GM19467 (cell line): ENCODE data around the gene RNF167.

ENCODE experiments used
- ATAC-seq: cut with Tn5 transposase; IDR thresholded peaks from one replicate; pipeline ENCODE4 v1.9.1; 2021; ENCODE audit warnings: mild to moderate bottlenecking, moderate library complexity; ENCODE audit not compliant: unreplicated experiment

The RNF167 gene

DNA sequence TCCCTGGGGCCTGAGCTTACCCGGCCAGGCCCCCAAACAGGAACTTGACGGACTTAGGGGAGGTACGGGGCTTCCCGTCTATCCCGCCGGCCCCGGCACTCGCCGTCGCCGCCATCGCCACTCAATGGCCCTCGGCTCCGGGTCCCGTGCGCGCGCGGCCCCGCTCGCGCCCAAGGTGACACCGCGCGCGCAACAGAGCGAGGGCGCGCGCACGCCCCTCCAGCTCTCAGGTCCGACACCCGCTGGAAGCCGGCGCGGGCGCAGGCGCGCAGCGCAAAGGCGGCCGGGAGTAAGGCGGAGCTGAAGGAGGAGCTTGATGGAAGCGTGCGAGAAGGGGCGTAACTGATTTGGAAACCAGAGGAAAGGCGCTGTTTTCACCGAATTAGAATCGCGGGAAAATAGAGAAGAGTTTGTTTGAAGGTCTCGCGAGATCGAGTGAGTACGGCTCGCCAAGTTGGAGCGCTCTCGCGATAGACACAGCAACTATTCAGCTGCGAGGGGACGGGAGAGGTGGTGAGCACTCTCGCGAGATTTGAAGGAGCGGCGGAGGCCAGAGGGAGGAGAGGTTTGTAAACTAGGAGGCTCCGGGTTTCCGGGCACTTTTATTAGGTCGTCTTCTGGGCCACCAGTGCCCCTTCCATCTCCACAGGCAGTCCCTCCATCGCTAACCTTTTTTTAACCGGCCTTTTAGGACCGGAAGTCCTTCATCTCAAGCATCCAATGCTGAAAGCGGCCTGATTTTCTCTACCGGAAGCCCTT is at the start of gene RNF167, which contains the start of gene SLC25A11:
Gene RNF167 (plus strand): TSS at position 473 of the 759 bp plus-strand sequence. CDS start 642 bp downstream, outside the sequence.
Gene SLC25A11 (minus strand): TSS at position 251 of the 759 bp plus-strand sequence. CDS start 136 bp downstream, at position 115.
- ATAC-seq: peak; percentile 64

DNA sequence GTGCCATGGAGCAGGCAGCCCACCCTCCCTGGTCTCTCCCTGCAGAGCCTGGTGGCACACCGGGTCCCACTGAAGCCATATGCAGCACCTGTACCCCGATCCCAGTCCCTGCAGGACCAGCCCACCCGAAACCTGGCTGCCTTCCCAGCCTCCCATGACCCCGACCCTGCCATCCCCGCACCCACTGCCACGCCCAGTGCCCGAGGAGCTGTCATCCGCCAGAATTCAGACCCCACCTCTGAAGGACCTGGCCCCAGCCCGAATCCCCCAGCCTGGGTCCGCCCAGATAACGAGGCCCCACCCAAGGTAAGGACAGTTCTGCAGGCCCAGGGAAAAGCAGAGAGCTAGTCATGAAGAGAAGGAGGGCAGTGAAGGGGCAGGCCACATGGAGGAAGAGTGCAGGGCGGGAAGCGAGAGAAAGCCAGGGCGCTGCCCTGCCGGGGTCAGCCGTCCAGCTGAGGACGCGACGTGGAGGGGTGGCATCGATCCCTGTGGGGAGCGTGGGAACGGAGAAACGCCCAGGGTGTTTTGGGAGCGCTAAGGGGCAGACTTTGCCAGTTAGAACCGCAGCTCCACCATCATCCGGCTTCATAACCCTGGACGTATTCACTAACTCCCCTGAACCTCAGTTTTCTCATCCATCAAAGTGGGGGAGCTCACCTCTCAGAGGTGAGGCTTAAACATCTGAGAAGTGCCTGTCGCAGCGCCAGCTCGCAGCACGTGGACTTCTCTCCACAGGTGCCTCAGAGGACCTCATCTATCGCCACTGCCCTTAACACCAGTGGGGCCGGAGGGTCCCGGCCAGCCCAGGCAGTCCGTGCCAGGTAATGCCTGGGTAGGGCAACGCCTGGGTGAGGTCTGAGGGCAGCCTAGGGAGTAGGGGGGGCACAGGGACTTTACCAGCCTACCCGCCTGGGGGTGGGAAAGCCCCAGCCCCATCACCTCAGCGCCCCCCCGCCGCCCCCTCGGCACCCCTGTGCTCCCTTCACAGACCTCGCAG is 48.4 kb upstream of the RNF167 start:
- ATAC-seq: no peak

DNA sequence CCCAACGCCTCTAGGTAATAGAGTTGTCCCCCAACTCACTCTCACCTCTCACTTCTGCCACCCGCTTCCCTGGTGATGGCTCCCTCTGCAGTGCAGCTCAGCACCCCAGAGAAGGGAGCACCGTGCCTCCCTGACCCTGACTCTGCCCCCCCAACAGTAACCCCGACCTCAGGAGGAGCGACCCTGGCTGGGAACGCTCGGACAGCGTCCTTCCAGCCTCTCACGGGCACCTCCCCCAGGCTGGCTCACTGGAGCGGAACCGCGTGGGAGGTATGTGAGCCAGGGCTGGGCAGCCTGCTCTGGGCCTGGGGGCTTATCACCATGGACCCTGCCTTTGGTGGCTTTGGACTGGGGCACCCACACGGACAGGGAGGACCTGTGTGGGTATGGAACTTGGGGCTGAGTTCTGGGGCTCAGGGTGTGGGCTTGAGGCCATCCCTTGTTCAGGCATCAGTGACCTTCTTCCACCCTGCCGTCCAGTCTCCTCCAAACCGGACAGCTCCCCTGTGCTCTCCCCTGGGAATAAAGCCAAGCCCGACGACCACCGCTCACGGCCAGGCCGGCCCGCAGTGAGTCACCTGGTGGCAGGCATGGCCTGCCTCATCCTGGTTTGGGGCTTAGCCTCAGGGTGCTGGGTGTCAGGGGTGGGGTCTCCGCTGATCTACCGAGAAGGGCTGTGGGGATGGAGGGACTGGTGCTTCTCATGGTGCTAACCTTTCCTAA is 47.4 kb upstream of the RNF167 start:
- no peak for ATAC-seq

DNA sequence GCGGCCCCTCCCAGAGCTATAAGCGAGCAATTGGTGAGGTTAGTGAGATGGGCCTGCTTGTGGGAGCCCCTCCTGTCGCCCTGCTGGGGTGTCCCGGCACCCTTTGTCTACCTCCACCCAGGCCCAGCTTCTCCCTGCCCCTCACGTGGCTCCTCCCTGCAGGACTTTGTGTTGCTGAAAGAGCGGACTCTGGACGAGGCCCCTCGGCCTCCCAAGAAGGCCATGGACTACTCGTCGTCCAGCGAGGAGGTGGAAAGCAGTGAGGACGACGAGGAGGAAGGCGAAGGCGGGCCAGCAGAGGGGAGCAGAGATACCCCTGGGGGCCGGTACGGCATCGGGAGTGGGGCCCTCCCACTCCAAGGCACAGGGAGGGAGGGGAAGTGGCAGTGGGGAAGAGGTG is 46.8 kb upstream of the RNF167 start:
- ATAC-seq: no peak

DNA sequence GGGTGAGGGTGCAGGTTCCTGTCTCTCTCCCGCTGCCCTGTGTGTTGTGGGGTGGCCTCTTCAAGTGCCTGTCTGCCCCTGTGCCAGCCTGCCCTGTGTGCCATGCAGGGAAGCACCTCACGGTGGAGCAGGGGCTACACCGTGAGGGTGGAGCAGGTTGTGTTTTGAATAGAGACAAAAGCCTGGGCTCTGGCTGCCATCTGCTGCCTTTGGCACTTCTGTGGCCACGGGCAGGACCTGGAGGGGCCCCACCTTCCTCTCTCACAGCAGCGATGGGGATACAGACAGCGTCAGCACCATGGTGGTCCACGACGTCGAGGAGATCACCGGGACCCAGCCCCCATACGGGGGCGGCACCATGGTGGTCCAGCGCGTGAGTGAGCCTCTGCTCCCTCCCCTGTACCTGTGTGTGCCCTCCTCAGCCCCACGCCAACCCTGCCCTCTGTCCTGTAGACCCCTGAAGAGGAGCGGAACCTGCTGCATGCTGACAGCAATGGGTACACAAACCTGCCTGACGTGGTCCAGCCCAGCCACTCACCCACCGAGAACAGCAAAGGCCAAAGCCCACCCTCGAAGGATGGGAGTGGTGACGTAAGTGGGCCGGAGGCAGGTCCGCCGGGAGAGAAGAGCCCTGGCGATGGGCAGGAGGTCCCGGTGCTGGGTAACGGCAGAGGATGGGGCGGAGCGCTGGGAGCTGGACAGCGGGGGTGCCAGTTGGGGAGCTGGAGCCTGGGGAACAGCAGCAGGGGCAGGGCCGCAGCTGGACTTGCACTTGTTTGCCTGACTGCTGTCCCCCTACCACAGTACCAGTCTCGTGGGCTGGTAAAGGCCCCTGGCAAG is 46.1 kb upstream of the RNF167 start:
- no peak for ATAC-seq

DNA sequence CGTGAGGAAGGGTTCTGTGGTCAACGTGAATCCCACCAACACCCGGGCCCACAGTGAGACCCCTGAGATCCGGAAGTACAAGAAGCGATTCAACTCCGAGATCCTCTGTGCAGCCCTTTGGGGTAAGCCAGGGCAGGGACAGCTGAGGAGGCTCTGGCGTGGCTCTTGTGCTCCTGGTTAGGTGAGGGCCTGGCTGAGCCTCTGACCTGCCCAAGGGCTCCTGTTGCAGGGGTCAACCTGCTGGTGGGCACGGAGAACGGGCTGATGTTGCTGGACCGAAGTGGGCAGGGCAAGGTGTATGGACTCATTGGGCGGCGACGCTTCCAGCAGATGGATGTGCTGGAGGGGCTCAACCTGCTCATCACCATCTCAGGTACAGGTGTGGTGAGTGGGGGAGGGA is 44.9 kb upstream of the RNF167 start:
- ATAC-seq: no peak

DNA sequence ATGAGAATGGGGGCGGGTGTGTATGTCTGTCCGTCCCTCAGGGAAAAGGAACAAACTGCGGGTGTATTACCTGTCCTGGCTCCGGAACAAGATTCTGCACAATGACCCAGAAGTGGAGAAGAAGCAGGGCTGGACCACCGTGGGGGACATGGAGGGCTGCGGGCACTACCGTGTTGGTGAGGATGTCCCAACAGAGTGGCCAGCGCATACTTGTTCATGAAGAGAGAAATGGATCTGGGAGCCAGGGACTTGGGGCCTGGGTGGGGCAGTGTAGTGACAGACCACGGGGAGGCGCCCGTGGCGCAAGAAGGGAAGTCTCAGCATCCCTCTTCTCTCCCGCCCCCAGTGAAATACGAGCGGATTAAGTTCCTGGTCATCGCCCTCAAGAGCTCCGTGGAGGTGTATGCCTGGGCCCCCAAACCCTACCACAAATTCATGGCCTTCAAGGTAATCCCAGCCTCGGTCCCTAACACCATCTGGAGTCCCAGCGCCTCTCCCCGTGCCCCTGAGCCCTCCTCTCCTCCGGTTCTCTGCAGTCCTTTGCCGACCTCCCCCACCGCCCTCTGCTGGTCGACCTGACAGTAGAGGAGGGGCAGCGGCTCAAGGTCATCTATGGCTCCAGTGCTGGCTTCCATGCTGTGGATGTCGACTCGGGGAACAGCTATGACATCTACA is 44.3 kb upstream of the RNF167 start:
- no peak for ATAC-seq

DNA sequence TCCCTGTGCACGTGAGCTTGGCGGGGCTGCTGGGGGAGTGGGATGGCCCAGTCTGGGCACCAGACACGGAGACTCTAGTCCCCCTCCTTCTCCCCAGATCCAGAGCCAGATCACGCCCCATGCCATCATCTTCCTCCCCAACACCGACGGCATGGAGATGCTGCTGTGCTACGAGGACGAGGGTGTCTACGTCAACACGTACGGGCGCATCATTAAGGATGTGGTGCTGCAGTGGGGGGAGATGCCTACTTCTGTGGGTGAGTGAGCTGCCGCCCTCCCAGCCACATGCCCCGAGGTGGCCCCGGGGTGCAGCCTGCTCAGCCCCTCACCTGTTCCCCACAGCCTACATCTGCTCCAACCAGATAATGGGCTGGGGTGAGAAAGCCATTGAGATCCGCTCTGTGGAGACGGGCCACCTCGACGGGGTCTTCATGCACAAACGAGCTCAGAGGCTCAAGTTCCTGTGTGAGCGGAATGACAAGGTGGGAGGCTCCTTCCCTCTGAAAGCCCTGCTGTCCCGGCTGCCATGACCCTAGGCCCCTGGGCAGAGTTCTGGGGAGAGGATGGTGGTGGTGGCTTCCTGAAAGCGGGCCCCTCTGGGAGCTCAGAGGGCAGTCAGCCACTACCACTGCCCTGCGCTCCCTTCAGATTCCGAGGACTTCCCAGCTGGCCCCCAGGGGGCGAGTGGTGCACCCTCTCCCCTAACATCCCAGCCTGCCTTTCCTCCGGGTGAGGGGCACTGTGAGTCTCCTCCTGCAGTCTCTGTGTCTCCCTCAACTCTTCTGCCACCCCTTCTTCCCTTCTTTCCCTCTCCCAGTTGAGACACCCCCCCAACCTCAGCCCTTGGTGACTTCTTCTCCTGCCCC is 43.5 kb upstream of the RNF167 start:
- ATAC-seq: no peak

DNA sequence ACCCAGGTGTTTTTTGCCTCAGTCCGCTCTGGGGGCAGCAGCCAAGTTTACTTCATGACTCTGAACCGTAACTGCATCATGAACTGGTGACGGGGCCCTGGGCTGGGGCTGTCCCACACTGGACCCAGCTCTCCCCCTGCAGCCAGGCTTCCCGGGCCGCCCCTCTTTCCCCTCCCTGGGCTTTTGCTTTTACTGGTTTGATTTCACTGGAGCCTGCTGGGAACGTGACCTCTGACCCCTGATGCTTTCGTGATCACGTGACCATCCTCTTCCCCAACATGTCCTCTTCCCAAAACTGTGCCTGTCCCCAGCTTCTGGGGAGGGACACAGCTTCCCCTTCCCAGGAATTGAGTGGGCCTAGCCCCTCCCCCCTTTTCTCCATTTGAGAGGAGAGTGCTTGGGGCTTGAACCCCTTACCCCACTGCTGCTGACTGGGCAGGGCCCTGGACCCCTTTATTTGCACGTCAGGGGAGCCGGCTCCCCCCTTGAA is 42.8 kb upstream of the RNF167 start:
- no peak for ATAC-seq

DNA sequence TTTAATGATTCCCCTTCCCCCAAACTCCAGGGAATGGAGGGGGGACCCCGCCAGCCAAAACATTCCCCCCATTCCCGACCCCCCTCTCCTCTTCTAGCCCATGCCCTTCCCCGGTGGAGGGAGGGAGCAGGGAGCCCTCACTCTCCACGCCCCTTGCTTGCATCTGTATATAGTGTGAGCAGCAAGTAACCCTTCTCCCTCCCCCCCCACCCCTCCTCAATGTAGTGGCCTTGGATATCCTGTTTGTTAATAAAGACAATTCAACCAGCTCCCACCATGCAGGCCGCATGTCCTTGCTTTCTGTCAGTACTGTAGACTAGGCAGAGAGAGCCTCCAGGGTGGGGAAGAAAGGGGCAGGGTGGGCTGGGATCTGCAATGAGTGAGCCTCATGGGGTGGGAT is 42.3 kb upstream of the RNF167 start:
- ATAC-seq: no peak

DNA sequence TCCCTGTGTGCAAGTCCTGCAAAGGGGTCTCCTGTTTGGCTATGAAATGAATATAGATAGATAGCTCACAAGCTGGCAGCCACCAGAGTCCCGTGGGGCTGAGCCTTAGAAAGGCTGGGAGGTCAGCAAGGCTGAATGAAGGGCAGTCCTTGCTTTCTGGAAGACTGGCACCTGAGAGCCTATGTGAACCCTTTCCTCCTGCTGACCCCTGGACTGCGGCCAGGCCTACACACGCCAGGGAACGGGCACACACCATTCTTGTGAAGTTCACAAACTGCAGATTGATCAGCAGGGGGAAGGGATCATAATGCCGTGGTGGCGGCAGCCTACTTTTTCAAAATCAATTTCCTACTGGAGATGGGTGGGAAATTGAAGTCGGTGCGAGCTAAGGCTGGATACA is 41.7 kb upstream of the RNF167 start:
- no peak for ATAC-seq

DNA sequence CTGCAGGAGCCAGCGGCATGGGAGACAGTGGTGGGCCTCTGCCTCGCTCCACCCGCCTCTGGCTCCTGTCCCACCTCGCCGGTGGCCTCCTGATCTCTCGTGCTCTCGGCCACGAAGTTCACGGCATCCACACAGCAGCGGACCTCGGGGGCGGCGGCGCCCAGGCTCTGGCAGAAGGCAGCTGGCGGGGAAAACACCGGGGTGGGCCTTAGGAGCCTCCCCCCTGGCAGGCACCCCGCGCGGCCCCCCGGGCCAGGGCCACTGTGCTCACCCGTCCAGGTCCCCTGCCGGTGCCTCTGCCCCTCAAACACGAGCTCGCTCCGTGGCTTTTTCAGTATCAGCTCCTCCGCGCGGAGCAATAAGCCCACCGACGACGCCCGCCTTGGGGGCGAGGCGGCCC is 41.1 kb upstream of the RNF167 start:
- ATAC-seq: no peak

DNA sequence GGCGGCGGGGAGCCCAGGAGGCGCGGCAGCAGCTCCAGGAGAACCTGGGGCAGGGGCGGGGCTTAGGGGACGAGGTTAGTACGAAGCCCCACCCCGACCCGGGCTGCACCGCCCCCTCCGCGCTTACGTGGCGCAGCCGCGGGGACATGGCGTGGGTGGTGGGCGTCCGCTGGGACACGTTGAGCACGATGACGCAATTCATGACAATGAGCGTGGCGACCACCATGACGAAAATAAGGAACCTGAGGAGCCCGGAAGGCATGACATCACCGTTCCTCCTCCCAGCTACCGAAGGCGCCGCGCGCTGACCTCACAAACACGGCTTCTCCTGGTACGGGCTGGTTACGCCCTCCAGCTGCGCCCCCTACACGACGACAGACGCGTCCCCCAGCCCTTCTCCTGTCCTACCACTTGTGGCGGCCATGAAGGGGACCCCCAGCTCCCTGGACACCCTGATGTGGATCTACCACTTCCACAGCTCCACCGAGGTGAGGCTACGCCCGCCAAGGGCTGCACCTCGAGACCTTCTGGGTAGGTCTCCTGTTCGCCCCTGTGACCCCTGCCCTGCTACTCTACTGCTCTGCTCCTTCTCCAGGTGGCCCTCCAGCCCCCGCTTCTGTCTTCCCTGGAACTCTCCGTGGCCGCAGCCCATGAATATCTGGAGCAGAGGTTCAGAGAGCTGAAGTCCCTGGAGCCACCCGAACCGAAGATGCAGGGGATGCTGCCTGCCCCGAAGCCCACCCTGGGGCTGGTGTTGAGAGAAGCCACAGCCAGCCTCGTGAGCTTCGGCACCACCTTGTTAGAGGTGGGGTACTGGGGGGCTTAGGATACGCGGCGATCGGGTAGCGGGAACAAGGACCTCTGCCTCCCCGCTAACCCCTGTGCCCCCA is 40.5 kb upstream of the RNF167 start, which contains the start of gene C17orf107:
Gene C17orf107 (plus strand): TSS at position 196 of the 890 bp plus-strand sequence. CDS start 227 bp downstream, at position 423.
- ATAC-seq: no peak

DNA sequence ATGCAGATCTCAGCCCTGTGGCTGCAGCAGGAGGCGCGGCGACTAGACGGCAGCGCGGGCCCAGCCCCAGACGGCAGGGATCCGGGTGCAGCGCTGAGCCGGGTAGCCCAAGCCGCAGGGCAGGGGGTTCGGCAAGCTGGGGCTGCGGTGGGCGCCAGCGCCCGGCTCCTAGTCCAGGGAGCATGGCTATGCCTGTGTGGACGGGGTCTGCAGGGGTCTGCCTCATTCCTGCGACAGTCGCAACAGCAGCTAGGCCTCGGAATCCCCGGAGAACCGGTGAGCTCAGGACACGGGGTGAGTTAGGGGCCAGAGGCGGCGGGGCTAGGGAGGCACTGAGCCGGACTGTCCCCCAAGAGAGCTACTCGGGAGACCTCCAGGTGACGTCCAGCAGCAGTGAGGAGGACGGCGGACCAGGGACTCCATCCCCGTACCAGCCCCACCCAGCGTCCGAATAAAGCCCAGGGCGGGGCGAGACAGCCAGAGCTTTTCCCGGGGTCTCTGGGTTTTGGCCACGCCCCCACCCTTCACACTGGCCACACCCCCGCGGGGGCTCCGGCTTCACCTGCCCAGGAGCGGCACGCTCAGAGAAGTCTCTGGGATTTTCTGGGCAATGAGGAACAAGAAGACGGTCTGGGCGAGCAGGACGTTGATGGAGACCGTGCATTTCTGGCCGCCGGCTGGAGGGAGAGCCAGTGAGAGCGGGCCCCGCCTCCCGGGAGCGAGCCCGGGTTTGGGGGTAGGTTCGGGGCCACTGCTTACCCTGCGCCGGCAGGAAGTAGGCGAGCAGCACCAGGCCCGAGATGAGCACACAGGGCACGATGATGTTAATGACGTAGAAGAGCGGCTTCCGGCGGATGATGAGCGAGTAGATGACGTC is 39.6 kb upstream of the RNF167 start:
- no peak for ATAC-seq

DNA sequence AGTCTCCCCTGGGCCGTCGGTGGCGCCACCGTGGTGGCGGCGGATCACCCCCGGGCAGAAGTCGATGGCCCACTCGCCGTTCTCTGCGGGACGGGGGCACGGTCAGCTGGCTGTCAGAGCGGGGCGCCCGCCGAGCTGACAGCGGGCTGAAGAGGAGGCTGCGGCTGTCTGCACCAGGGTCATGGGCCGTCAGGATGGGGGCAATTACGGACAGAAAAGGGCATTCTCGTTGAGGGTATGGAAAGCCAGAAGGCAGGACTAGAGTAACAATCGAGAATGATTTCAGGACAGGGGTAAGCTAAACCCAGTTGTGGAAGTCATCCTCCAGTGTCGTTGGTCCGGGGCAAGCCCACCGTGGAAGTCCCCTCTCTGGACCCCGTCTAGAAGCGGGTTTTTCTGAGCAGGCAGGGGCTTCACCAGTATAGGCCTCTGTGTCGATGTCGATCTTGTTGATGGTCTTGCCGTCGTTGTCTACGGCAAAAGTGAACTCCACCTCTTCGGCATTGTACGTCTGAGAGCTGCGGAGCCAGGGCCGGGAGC is 38.9 kb upstream of the RNF167 start:
- no peak for ATAC-seq
